K562 (cell line): ENCODE measurements around the gene SLC39A12.

Source experiments
- PHF20 ChIP-seq: fragments of 450-650 bp; IDR thresholded peaks from 2 replicates; pipeline ENCODE4 v1.6.1; 2018; ENCODE audit not compliant: partially characterized antibody
- POU5F1 ChIP-seq: fragments of 150-350 bp; IDR thresholded peaks from 2 replicates; pipeline ENCODE4 v1.6.1; 2014; ENCODE audit warnings: borderline replicate concordance, low read length, low read depth, mild to moderate bottlenecking; ENCODE audit not compliant: partially characterized antibody
- SMC3 ChIP-seq: conservative IDR thresholded peaks from 2 replicates; pipeline ENCODE4 v1.6.1; 2011; ENCODE audit warnings: low read depth, low read length, improper control_type of control experiment; ENCODE audit not compliant: insufficient read depth
- TAF7 ChIP-seq: fragments of 450-650 bp; IDR thresholded peaks from 2 replicates; pipeline ENCODE4 v1.6.1; 2016; ENCODE audit warnings: missing genetic modification characterization, missing compliant biosample characterization
- ZNF57 ChIP-seq: fragments of 450-650 bp; formaldehyde crosslinking; IDR thresholded peaks from 2 replicates; pipeline ENCODE4 v1.4.0; 2020; ENCODE audit warnings: mild to moderate bottlenecking, moderate library complexity
- TF ChIP-seq, protein P1 (sequence below): fragments of 150-350 bp; IDR thresholded peaks from 2 replicates; pipeline ENCODE4 v1.6.1; 2014; ENCODE audit warnings: low read depth, mild to moderate bottlenecking, low read length, borderline replicate concordance
- TF ChIP-seq, protein P2 (sequence below): conservative IDR thresholded peaks from 2 replicates; pipeline ENCODE4 v1.6.1; 2011; ENCODE audit warnings: low read depth, mild to moderate bottlenecking, low read length; ENCODE audit not compliant: control insufficient read depth
- TF ChIP-seq, protein P3 (sequence below): fragments of 250-450 bp; sonication (Bioruptor Pico); IDR thresholded peaks from 2 replicates; pipeline ENCODE4 v1.8.0; 2021; ENCODE audit warnings: moderate library complexity, mild to moderate bottlenecking, inconsistent platforms

GRCh38 chr10:17981766-17982380 is 30.2 kb downstream of the SLC39A12 start:
- no peak for TF ChIP-seq ZNF57 (CRISPR knock-in tag)
- TF ChIP-seq TAF7 (tag), result no peak
- TF ChIP-seq, protein P1, sequence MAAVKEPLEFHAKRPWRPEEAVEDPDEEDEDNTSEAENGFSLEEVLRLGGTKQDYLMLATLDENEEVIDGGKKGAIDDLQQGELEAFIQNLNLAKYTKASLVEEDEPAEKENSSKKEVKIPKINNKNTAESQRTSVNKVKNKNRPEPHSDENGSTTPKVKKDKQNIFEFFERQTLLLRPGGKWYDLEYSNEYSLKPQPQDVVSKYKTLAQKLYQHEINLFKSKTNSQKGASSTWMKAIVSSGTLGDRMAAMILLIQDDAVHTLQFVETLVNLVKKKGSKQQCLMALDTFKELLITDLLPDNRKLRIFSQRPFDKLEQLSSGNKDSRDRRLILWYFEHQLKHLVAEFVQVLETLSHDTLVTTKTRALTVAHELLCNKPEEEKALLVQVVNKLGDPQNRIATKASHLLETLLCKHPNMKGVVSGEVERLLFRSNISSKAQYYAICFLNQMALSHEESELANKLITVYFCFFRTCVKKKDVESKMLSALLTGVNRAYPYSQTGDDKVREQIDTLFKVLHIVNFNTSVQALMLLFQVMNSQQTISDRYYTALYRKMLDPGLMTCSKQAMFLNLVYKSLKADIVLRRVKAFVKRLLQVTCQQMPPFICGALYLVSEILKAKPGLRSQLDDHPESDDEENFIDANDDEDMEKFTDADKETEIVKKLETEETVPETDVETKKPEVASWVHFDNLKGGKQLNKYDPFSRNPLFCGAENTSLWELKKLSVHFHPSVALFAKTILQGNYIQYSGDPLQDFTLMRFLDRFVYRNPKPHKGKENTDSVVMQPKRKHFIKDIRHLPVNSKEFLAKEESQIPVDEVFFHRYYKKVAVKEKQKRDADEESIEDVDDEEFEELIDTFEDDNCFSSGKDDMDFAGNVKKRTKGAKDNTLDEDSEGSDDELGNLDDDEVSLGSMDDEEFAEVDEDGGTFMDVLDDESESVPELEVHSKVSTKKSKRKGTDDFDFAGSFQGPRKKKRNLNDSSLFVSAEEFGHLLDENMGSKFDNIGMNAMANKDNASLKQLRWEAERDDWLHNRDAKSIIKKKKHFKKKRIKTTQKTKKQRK, result no peak
- TF ChIP-seq, protein P2, sequence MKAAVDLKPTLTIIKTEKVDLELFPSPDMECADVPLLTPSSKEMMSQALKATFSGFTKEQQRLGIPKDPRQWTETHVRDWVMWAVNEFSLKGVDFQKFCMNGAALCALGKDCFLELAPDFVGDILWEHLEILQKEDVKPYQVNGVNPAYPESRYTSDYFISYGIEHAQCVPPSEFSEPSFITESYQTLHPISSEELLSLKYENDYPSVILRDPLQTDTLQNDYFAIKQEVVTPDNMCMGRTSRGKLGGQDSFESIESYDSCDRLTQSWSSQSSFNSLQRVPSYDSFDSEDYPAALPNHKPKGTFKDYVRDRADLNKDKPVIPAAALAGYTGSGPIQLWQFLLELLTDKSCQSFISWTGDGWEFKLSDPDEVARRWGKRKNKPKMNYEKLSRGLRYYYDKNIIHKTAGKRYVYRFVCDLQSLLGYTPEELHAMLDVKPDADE, result no peak
- TF ChIP-seq PHF20, result no peak
- no peak for TF ChIP-seq POU5F1
- TF ChIP-seq SMC3, result no peak
- TF ChIP-seq, protein P3, sequence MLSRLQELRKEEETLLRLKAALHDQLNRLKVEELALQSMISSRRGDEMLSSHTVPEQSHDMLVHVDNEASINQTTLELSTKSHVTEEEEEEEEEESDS (CRISPR knock-in tag), result no peak
